AG09309 (cell line): ENCODE measurements around the gene PODXL2.

Experiments
- DNase-seq: peaks from one replicate; pipeline ENCODE4 v3.0.0-alpha.2; 2010; ENCODE audit warnings: low read depth
- H3K4me3 ChIP-seq: 2 replicates; pipeline ENCODE4 v1.5.1; 2011; ENCODE audit warnings: mild to moderate bottlenecking, low read depth, low read length, moderate library complexity; ENCODE audit not compliant: control insufficient read depth
- CTCF ChIP-seq: IDR thresholded peaks from 2 replicates; pipeline ENCODE4 v1.5.1; 2011; ENCODE audit warnings: mild to moderate bottlenecking, low read depth, low read length, inconsistent platforms; ENCODE audit not compliant: insufficient read depth, control insufficient read depth; ENCODE audit errors: missing control alignments

Gene PODXL2

GRCh38 chr3:127588806-127589577 lies 40.0 kb upstream of the PODXL2 start:
- TF ChIP-seq CTCF = no peak
- H3K4me3 ChIP-seq = peak overlapping the region; percentile 84
- peak; percentile 38 for DNase-seq

GRCh38 chr3:127589600-127590281 lies 39.2 kb upstream of the PODXL2 start:
- DNase-seq = no peak
- H3K4me3 ChIP-seq = peak overlapping the region; percentile 84
- TF ChIP-seq CTCF = no peak

- no peak for DNase-seq
- H3K4me3 ChIP-seq = peak overlapping the region; percentile 84
- TF ChIP-seq CTCF = no peak
These were observed 38.7 kb upstream of the PODXL2 start for GRCh38 chr3:127590282-127590592.

GRCh38 chr3:127590593-127591465 lies 38.2 kb upstream of the PODXL2 start, which contains the start of gene TPRA1:
TPRA1 (minus strand) TSS chr3:127590733; CDS start chr3:127580146, 10,587 bp downstream.
- DNase-seq = peak; percentile 91
- peak within 1 kb of the TSS; percentile 84 for H3K4me3 ChIP-seq
- TF ChIP-seq CTCF = peak; percentile 37

- TF ChIP-seq CTCF = no peak
- no peak overlapping the region for H3K4me3 ChIP-seq
- no peak for DNase-seq
These were observed 35.8 kb upstream of the PODXL2 start for GRCh38 chr3:127593178-127593577.

GRCh38 chr3:127595303-127595702 lies 33.7 kb upstream of the PODXL2 start:
- TF ChIP-seq CTCF = no peak
- DNase-seq = no peak
- no peak overlapping the region for H3K4me3 ChIP-seq
